NT2/D1 (cell line): ENCODE results near the gene KIF22.

Experiments used
- SUZ12 ChIP-seq: IDR thresholded peaks from 2 replicates; pipeline ENCODE4 v1.6.1; 2011; ENCODE audit not compliant: insufficient read length, insufficient read depth; ENCODE audit errors: extremely low read depth
- YY1 ChIP-seq: IDR thresholded peaks from 2 replicates; pipeline ENCODE4 v1.6.1; 2011; ENCODE audit not compliant: insufficient read length, insufficient read depth
- ZNF274 ChIP-seq: IDR thresholded peaks from 2 replicates; pipeline ENCODE4 v1.6.1; 2011; ENCODE audit warnings: mild to moderate bottlenecking, low read depth, low read length

DNA sequence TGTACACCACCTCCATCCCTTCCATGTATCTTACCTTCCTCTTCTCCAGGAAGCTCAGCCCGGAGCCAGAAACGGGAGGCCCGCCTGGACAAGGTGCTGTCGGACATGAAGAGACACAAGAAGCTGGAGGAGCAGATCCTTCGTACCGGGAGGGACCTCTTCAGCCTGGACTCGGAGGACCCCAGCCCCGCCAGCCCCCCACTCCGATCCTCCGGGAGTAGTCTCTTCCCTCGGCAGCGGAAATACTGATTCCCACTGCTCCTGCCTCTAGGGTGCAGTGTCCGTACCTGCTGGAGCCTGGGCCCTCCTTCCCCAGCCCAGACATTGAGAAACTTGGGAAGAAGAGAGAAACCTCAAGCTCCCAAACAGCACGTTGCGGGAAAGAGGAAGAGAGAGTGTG, 29.0 kb downstream of the KIF22 start:
- TF ChIP-seq ZNF274: no peak
- no peak for TF ChIP-seq SUZ12
- no peak for TF ChIP-seq YY1
